ENCODE measurements around the gene LTBP1.
"Not testable (repeated sequence)": the region's sequence is repeated elsewhere in the genome, so short reads cannot be mapped to it uniquely, and the experiment has no call there.

LTBP1 gene

GRCh38 chr2:32962690-32963089 lies 15.9 kb downstream of the LTBP1 start:
- no peak for DNase-seq

GRCh38 chr2:32963941-32964340 lies 17.2 kb downstream of the LTBP1 start:
- no peak for DNase-seq

GRCh38 chr2:32965523-32966171 lies 18.9 kb downstream of the LTBP1 start:
- DNase-seq: no peak

- DNase-seq: no peak
Measured at GRCh38 chr2:32969444-32970162, 22.9 kb downstream of the LTBP1 start.

GRCh38 chr2:32973772-32974171 lies 27.0 kb downstream of the LTBP1 start:
- DNase-seq: not testable (repeated sequence)

- no peak for DNase-seq
Measured at GRCh38 chr2:32976409-32977063, 29.8 kb downstream of the LTBP1 start.

- no peak for DNase-seq
Measured at GRCh38 chr2:32977228-32977758, 30.5 kb downstream of the LTBP1 start.

- DNase-seq: no peak
Measured at GRCh38 chr2:32981612-32982011, 34.9 kb downstream of the LTBP1 start.

GRCh38 chr2:32983193-32983924 lies 36.6 kb downstream of the LTBP1 start:
- DNase-seq: not testable (repeated sequence)

- DNase-seq: no peak
Measured at GRCh38 chr2:32986480-32986879, 39.7 kb downstream of the LTBP1 start.

- DNase-seq: no peak
Measured at GRCh38 chr2:32988525-32988924, 41.8 kb downstream of the LTBP1 start.

- DNase-seq: no peak
Measured at GRCh38 chr2:32990556-32990955, 43.8 kb downstream of the LTBP1 start.

- no peak for DNase-seq
Measured at GRCh38 chr2:32991091-32991845, 44.5 kb downstream of the LTBP1 start.

GRCh38 chr2:32993005-32993539 lies 46.3 kb downstream of the LTBP1 start:
- no peak for DNase-seq

GRCh38 chr2:32997705-32998104 lies 51.0 kb downstream of the LTBP1 start:
- DNase-seq: no peak

GRCh38 chr2:33000986-33001385 lies 54.2 kb downstream of the LTBP1 start:
- no peak for DNase-seq

- no peak for DNase-seq
Measured at GRCh38 chr2:33001823-33002222, 55.1 kb downstream of the LTBP1 start.

- DNase-seq: no peak
Measured at GRCh38 chr2:33002863-33003262, 56.1 kb downstream of the LTBP1 start.

- DNase-seq: no peak
Measured at GRCh38 chr2:33005057-33005456, 58.3 kb downstream of the LTBP1 start.

- DNase-seq: no peak
Measured at GRCh38 chr2:33008716-33009115, 62.0 kb downstream of the LTBP1 start.

GRCh38 chr2:33009249-33009648 lies 62.5 kb downstream of the LTBP1 start:
- no peak for DNase-seq

- no peak for DNase-seq
Measured at GRCh38 chr2:33011373-33011772, 64.6 kb downstream of the LTBP1 start.

All from kidney glomerular epithelial cell (primary cell).